HCT116 (cell line): ENCODE results near the gene LAMA4. TPM values are rescaled to one million over a fixed set of nuclear protein-coding genes. Genes with fewer than 3 reads are reported as not detected.

Experiments
- ATAC-seq: fragments of 200-7000 bp; cut with Tn5 transposase; 2 replicates; pipeline ENCODE4 v1.9.1; 2020; ENCODE audit warnings: mild to moderate bottlenecking, moderate library complexity
- BruUV-seq: library from RNA; stranded (reverse); fragments of 400-500 nt; replicated peaks from 2 replicates; lab custom pipeline; 2021; lab: Mats Ljungman, UMichigan
- CTCF ChIA-PET: fragments of 300-600 bp; sonication (Branson Sonifier 250); formaldehyde crosslinking; loops from one replicate; lab custom pipeline; 2021; ENCODE audit warnings: antibody characterized with exemption; lab: Charles Lee
- POLR2A ChIA-PET: fragments of 300-600, 350-600 bp; sonication (Branson Sonifier 250); formaldehyde crosslinking; loops from one replicate; lab custom pipeline; 2021; ENCODE audit warnings: antibody characterized with exemption; lab: Charles Lee
- RAD21 ChIA-PET, 2 experiments: fragments of 300-600 bp; sonication (Branson Sonifier 250); formaldehyde crosslinking; loops; one replicate each; lab custom pipeline; 2023; ENCODE audit warnings: low total read pairs in 2 of 2; ENCODE audit not compliant: uncharacterized antibody in 2 of 2, unreplicated experiment in 2 of 2, low non-redundant PET in 1 of 2; lab: Charles Lee
- DNase-seq: peaks from one replicate; pipeline ENCODE4 v3.0.0-alpha.2; 2010; ENCODE audit warnings: low read depth, low spot score
- H2AFZ ChIP-seq: fragments of 200-600 bp; shearing (Covaris generic), sonication (generic); 2 replicates; pipeline ENCODE4 v1.6.1; 2017; ENCODE audit warnings: low read depth, mixed run types, mixed read lengths, antibody characterized with exemption, low read length; ENCODE audit not compliant: poor library complexity, severe bottlenecking
- H3K27ac ChIP-seq: 2 replicates; pipeline ENCODE4 v1.5.1; 2012; ENCODE audit warnings: low read depth, low read length
- H3K27me3 ChIP-seq: fragments of 200-600 bp; sonication (generic); 2 replicates; pipeline ENCODE4 v1.6.1; 2016; ENCODE audit warnings: mixed run types, low read length, mixed read lengths; ENCODE audit not compliant: insufficient read depth
- H3K36me3 ChIP-seq, 2 experiments: fragments of 200-500 bp in 1 of 2; fragments of 200-600 bp in 1 of 2; sonication (Bioruptor generic) in 1 of 2; sonication (generic) in 1 of 2; 2 replicates each; pipeline versions ENCODE4 v1.5.1 to v1.6.1; 2014 to 2016; ENCODE audit warnings: low read length in 2 of 2, inconsistent platforms in 1 of 2, mixed read lengths in 1 of 2, mixed run types in 1 of 2; ENCODE audit not compliant: insufficient read depth in 2 of 2, control insufficient read depth in 1 of 2
- H3K4me1 ChIP-seq, 2 experiments: fragments of 200-600 bp in 1 of 2; sonication (generic) in 1 of 2; 2 replicates each; pipeline versions ENCODE4 v1.5.1 to v1.6.1; 2012 to 2017; ENCODE audit warnings: low read length in 2 of 2, inconsistent platforms in 1 of 2, mild to moderate bottlenecking in 1 of 2, mixed read lengths in 1 of 2, mixed run types in 1 of 2, moderate library complexity in 1 of 2; ENCODE audit not compliant: insufficient read depth in 2 of 2, control insufficient read depth in 1 of 2
- H3K4me2 ChIP-seq: fragments of 200-600 bp; sonication (generic); 2 replicates; pipeline ENCODE4 v1.6.1; 2017; ENCODE audit warnings: mixed run types, low read length, mixed read lengths
- H3K4me3 ChIP-seq, 2 experiments: fragments of 200-600 bp in 1 of 2; sonication (generic) in 1 of 2; replicated peaks in 1 of 2; 2 replicates each; pipeline ENCODE4 v1.5.1; 2011 to 2016; ENCODE audit warnings: low read length in 2 of 2, control low read depth in 1 of 2, low read depth in 1 of 2, mild to moderate bottlenecking in 1 of 2, mixed read lengths in 1 of 2, mixed run types in 1 of 2
- H3K79me2 ChIP-seq: fragments of 200-600 bp; sonication (generic); 2 replicates; pipeline ENCODE4 v1.6.1; 2017; ENCODE audit warnings: mild to moderate bottlenecking, mixed run types, low read length, moderate library complexity, mixed read lengths; ENCODE audit not compliant: insufficient read depth
- H3K9ac ChIP-seq: fragments of 200-600 bp; sonication (generic); 2 replicates; pipeline ENCODE4 v1.6.1; 2016; ENCODE audit warnings: low read length, mixed read lengths
- H3K9me2 ChIP-seq: fragments of 200-600 bp; sonication (generic), shearing (Covaris generic); 2 replicates; pipeline ENCODE4 v1.6.1; 2017; ENCODE audit warnings: mixed run types, mild to moderate bottlenecking, moderate library complexity; ENCODE audit not compliant: insufficient read depth
- H3K9me3 ChIP-seq, 2 experiments: fragments of 200-500 bp in 1 of 2; fragments of 200-600 bp in 1 of 2; sonication (Bioruptor generic) in 1 of 2; sonication (generic) in 1 of 2; 2 replicates each; pipeline ENCODE4 v1.6.1; 2014 to 2017; ENCODE audit warnings: low read length in 2 of 2, mixed read lengths in 2 of 2, inconsistent platforms in 1 of 2, low read depth in 1 of 2, mild to moderate bottlenecking in 1 of 2, mixed run types in 1 of 2, moderate library complexity in 1 of 2; ENCODE audit not compliant: control insufficient read depth in 1 of 2, insufficient read depth in 1 of 2
- H4K20me1 ChIP-seq: fragments of 200-600 bp; sonication (generic), shearing (Covaris generic); 2 replicates; pipeline ENCODE4 v1.6.1; 2017; ENCODE audit warnings: mixed run types, mild to moderate bottlenecking, moderate library complexity; ENCODE audit not compliant: insufficient read depth
- ATF3 ChIP-seq: IDR thresholded peaks from 2 replicates; pipeline ENCODE4 v1.6.1; 2012
- CEBPB ChIP-seq: IDR thresholded peaks from 2 replicates; pipeline ENCODE4 v1.6.1; 2012; ENCODE audit warnings: low read depth
- CTCF ChIP-seq, 3 experiments: fragments of 200-600 bp in 1 of 3; sonication (generic) in 1 of 3; IDR thresholded peaks in 2 of 3; conservative IDR thresholded peaks in 1 of 3; 2 replicates each; pipeline ENCODE4 v1.5.1; 2012 to 2017; ENCODE audit warnings: low read depth in 2 of 3, low read length in 2 of 3, antibody characterized with exemption in 1 of 3, borderline replicate concordance in 1 of 3, control low read depth in 1 of 3, mild to moderate bottlenecking in 1 of 3, mixed read lengths in 1 of 3, mixed run types in 1 of 3, moderate library complexity in 1 of 3; ENCODE audit not compliant: insufficient read depth in 1 of 3
- POLR2A ChIP-seq: IDR thresholded peaks from 2 replicates; pipeline ENCODE4 v1.7.0; 2011; ENCODE audit warnings: borderline replicate concordance; ENCODE audit not compliant: insufficient read depth, insufficient read length; ENCODE audit errors: extremely low read depth
- RAD21 ChIP-seq: IDR thresholded peaks from 2 replicates; pipeline ENCODE4 v1.6.1; 2012; ENCODE audit warnings: low read depth, mild to moderate bottlenecking
- SRF ChIP-seq: IDR thresholded peaks from 2 replicates; pipeline ENCODE4 v1.6.1; 2012; ENCODE audit warnings: low read depth
- intact Hi-C: fragments of 100-400 bp; cut with micrococcal nuclease; formaldehyde crosslinking; loops from 2 replicates; pipeline ENCODE4 v1.10.0; 2022
- total RNA-seq: library from RNA; stranded (reverse); gene quantifications from one replicate; pipeline ENCODE4 v1.2.1, GENCODE V29; 2021; ENCODE audit not compliant: unreplicated experiment

LAMA4 gene
- total RNA-seq, 1 experiment from 2014 or later: 2.2 TPM

- no peaks in the 10 kb centered on the region; the same call in none of the 2 replicates for H3K79me2 ChIP-seq
- H3K9ac ChIP-seq: peak overlapping the region; percentile 70
- ChIA-PET POLR2A (interaction anchor here (0.9 to 1.0 kb wide), 2 partner anchors 10 to 14 kb away, joined by 3 read pairs; no protein-coding TSS in a partner anchor), CTCF (interaction anchor here (0.7 to 2.2 kb wide), 4 partner anchors 15 to 377 kb away, joined by 3 to 10 read pairs (median 4); no protein-coding TSS in a partner anchor), RAD21 (interaction anchor here in 1 of 2 experiments (0.6 to 1.1 kb wide), 2 partner anchors 76 to 136 kb away, joined by 3 read pairs; no protein-coding TSS in a partner anchor)
- no peaks in the 10 kb centered on the region for H3K27me3 ChIP-seq
- ATAC-seq: peak; percentile 68
- TSS peak; percentile 45 for BruUV-seq
- H3K4me2 ChIP-seq: peak overlapping the region; percentile 79
- peaks cover 3 to 6% of the 10 kb centered on the region in 2 experiments; a peak in 2 of 4 replicates for H3K36me3 ChIP-seq
- TF ChIP-seq CTCF (IDR thresholded peaks at IDR 0.05 in 2 of 3, conservative IDR thresholded peaks at IDR 0.05 in 1 of 3; ENCODE audit: borderline replicate concordance in 1 of 3, insufficient read depth in 1 of 3, low read depth in 2 of 3, low read length in 2 of 3): peak; percentile 25 to 42 (median 40); a peak in 4 of 6 replicates
- TF ChIP-seq ATF3: no peak
- peak; percentile 52; the same call in 1 of the 2 replicates for TF ChIP-seq CEBPB
- TF ChIP-seq RAD21: peak; percentile 50
- 0 out of 2 replicates have a peak, but pooled peaks have one; percentile 20 for TF ChIP-seq SRF
- TF ChIP-seq POLR2A: no peak
- peak; percentile 34 for DNase-seq
- no peaks in the 10 kb centered on the region for H3K9me3 ChIP-seq
- no peaks in the 10 kb centered on the region for H3K9me2 ChIP-seq
- H2AFZ ChIP-seq: peak overlapping the region; percentile 97
- H3K4me3 ChIP-seq: peak overlapping the region; percentile 78 to 95
- intact Hi-C loops: loop anchor here (1.0 kb wide), 1 partner anchor 77 kb away; no protein-coding TSS in a partner anchor
- H3K27ac ChIP-seq: peak overlapping the region; percentile 53
- H3K4me1 ChIP-seq: peaks cover 2 to 9% of the 10 kb centered on the region in 2 experiments; a peak in 3 of 4 replicates
- no peaks in the 10 kb centered on the region for H4K20me1 ChIP-seq
Measured at GRCh38 chr6:112086744-112087135, 167.6 kb downstream of the LAMA4 start.
